Activated T-cell treated with anti-CD3 and anti-CD28 coated beads, Interleukin-2, amount 50 U/mL, for 72 hours (primary cell): Measurements from ENCODE around the gene COL18A1. TPM values are rescaled to one million over a fixed set of nuclear protein-coding genes. Genes with fewer than 3 reads are reported as not detected.
A peak's percentile ranks its signal among the peaks of the same experiment; 100 is the strongest.

Experiments
- ATAC-seq, 2 donors: fragments of 150-1000 bp; cut with Tn5 transposase; replicated peaks in 1 of 2; 2 replicates each; pipeline ENCODE4 v1.10.0; 2021; ENCODE audit warnings: moderate library complexity in 2 of 2, mild to moderate bottlenecking in 1 of 2
- DNase-seq, 2 donors: peaks; one replicate each; pipeline ENCODE4 v3.0.0; 2021 to 2022; ENCODE audit warnings: mixed read lengths in 1 of 2
- H3K27ac Mint-ChIP-seq: one replicate; pipeline ENCODE4 v1.8.0; 2022; ENCODE audit warnings: mild to moderate bottlenecking, moderate library complexity, mixed read lengths
- H3K27me3 Mint-ChIP-seq: one replicate; pipeline ENCODE4 v1.8.0; 2022; ENCODE audit warnings: low read depth, mixed read lengths
- H3K36me3 Mint-ChIP-seq, 2 donors: one replicate each; pipeline ENCODE4 v1.8.0; 2022; ENCODE audit warnings: mixed read lengths in 2 of 2, mild to moderate bottlenecking in 1 of 2; ENCODE audit not compliant: insufficient read depth in 2 of 2
- H3K4me1 Mint-ChIP-seq: one replicate; pipeline ENCODE4 v1.8.0; 2022; ENCODE audit warnings: low read depth, mixed read lengths
- H3K4me3 Mint-ChIP-seq, 2 donors: one replicate each; pipeline ENCODE4 v1.8.0; 2022; ENCODE audit warnings: mild to moderate bottlenecking in 2 of 2, mixed read lengths in 2 of 2, moderate library complexity in 2 of 2
- H3K9me3 Mint-ChIP-seq, 2 donors: one replicate each; pipeline ENCODE4 v1.8.0; 2022; ENCODE audit warnings: mixed read lengths in 2 of 2
- total RNA-seq, 2 donors: library from RNA; stranded (reverse); gene quantifications; one replicate each; pipeline ENCODE4 v1.2.3, GENCODE V29; 2022

COL18A1 gene
- total RNA-seq, 2 donors from 2014 or later: 4.9 to 7.5 TPM

DNA sequence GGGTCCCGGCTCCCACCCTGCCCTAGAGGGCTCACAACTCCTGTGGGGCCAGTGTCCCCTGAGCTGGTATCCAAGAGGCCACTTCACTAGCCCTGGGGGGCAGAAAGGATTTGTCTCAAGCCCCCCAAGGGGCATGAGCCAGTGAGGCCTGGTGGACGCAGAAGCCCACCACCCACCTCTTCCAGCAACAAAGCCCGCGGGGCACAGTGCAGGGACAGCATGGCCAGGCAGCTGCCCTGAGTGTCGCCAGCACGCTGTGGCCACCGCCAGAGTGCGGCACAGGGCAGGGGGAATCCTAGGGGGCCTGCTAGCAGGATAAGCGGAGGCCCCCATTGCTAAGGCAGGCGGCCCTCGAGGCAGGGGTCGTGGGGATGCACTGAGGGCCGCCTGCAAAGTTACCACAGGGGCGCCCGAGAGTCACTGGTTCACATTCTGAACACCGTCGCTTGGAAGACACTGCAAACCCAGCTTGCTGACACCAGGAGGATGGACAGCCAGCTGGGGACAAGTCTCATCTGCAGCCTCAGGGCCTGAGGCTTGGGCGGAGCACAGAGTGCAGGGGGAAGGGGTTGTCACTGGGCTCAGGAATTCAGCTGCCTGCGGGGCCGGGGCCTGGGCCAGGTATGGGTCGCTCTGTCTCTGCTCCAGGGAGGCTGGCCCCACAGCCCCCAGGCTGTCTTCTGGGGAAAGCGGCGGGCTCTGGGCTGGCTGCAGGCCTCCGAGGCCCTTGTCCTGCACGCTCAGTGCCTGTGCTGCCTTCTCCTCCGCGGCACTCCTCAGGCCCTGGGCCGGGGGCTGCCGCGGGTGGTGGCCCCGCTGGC, 110.5 kb downstream of the COL18A1 start:
- ATAC-seq (no peak), DNase-seq (no peak)
- H3K27me3 Mint-ChIP-seq: no peaks in the 10 kb centered on the region
- H3K4me1 Mint-ChIP-seq: peaks cover 21% of the 10 kb centered on the region
- no peak overlapping the region for H3K27ac Mint-ChIP-seq
- peaks cover 18 to 22% of the 10 kb centered on the region in 2 donors for H3K9me3 Mint-ChIP-seq
- peaks cover 24 to 32% of the 10 kb centered on the region in 2 donors for H3K36me3 Mint-ChIP-seq
- no peak overlapping the region for H3K4me3 Mint-ChIP-seq

DNA sequence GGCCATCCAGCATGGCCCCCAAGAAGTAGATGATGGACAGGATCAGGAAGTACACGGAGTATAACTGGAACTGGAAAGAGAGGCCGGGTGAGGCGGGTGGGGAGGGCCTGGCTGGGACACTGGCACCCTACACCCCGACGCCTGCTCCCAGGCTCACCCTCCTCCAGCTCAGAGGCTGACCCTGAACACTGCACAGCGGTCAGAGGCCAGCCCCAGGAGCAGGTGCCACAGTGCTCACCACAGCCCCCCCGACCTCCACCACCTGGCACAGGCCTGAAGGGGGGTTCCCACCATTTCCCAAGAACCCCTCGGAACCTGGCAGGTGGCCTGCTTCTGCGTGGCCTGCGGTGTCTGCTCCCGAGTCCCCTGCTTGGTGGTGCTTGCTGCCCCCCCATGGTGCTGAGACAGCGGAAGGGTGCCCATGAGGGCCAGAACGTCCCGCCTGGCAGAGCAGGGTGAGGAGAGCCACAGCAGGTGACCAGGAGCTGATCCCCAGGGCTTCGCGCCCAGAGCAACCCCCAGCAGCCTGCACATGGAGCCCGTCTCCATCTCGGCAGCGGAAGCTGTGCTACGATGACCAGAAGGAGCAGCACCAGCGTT, 111.2 kb downstream of the COL18A1 start:
- peaks cover 21% of the 10 kb centered on the region for H3K4me1 Mint-ChIP-seq
- no peak for ATAC-seq
- no peak for DNase-seq
- H3K27ac Mint-ChIP-seq: no peak overlapping the region
- H3K4me3 Mint-ChIP-seq: no peak overlapping the region
- peaks cover 19 to 23% of the 10 kb centered on the region in 2 donors for H3K9me3 Mint-ChIP-seq
- no peaks in the 10 kb centered on the region for H3K27me3 Mint-ChIP-seq
- H3K36me3 Mint-ChIP-seq: peaks cover 28 to 39% of the 10 kb centered on the region in 2 donors

DNA sequence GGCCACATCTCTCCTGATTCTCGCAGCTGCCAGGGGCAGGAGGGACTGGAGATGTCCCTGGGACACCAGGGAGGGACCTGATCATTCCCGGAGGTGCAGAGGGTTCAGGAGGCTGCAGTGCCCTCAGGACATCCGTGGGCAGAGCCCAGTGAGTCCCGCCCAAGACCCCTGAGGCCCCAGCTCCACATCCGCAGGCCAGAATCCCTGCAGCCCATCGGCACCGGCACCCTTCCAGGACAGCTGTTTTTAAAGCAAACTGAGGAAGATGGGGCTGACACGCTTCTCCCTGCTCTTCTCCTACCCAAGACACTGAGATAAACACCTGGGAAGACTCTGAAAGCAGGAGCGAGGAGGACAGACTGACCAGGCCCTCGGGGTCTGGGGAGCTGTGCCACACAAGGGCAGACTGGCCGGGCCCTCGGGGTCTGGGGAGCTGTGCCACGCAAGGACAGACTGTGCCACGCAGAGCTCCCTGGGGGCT, 111.7 kb downstream of the COL18A1 start:
- H3K4me3 Mint-ChIP-seq: no peak overlapping the region
- ATAC-seq: no peak
- peaks cover 23 to 24% of the 10 kb centered on the region in 2 donors for H3K9me3 Mint-ChIP-seq
- DNase-seq: no peak
- H3K4me1 Mint-ChIP-seq: peaks cover 21% of the 10 kb centered on the region
- peaks cover 31 to 44% of the 10 kb centered on the region in 2 donors for H3K36me3 Mint-ChIP-seq
- H3K27me3 Mint-ChIP-seq: no peaks in the 10 kb centered on the region
- peak overlapping the region; percentile 37 for H3K27ac Mint-ChIP-seq

DNA sequence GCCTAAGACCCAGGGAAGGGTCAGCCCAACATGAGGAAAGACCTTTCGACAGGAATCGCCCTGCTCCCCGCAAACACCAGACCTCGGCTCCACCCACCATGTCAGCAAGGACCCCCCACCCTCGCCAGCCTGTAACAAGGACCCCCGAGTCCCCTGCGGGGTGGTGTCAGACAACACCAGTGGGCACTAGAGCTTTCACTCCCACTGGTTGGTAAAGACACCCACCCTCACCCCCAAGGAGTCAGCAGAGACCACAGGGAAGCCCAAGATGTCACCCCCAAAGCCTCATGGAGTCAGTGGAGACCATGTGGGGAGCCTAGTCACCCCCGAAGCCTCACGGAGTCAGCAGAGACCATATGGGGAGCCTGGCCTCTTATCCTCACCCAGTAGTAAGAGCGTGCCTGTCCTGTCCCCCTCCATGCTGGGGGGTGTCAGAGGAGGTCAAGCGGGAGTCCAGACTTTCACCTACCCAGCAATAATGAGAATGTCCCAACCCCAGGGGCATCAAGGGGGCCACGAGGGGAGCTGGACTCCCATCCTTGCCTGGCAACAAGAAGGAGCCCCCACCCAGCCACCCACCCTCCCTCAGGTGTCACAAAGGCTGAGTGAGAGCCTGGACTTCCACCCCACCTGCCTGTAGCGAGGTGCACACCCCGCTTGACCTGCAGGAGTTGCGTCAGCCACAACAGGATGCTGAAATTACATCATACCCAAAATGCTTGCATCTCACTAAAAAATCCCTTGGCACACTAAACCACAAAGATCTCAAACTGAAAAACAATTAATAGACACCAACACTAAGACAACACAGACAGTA, 112.5 kb downstream of the COL18A1 start:
- H3K4me3 Mint-ChIP-seq: peak overlapping the region; percentile 41 to 75
- peak; percentile 48 to 75 for ATAC-seq

DNA sequence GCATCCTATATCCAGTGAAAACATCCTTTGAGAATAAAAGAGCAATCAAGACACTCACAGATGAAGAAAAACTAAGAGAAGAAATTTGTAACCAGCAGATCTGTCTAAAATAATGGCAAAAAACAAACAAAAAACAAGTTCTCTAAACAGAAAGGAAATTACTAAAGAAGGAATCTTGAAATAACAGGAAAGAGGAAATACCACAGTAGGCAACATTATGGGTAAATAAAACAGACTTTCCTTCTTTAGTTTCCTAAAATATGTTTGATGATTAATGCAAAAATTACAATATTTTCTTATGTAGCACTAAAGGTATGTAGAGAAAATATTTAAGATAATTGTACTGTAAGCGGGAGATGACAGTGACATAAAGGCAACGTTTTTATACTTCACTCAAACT, 113.8 kb downstream of the COL18A1 start:
- Mint-ChIP-seq H3K36me3 (peaks cover 40 to 59% of the 10 kb centered on the region in 2 donors), H3K27me3 (no peaks in the 10 kb centered on the region), H3K4me3 (no peak overlapping the region), H3K4me1 (peaks cover 21% of the 10 kb centered on the region), H3K9me3 (peaks cover 23 to 28% of the 10 kb centered on the region in 2 donors), H3K27ac (peak overlapping the region; percentile 85)
- no peak for DNase-seq
- no peak for ATAC-seq

More for the DNA sequence above, 112.5 kb downstream of the COL18A1 start:
- peaks cover 21% of the 10 kb centered on the region for H3K4me1 Mint-ChIP-seq
- H3K27ac Mint-ChIP-seq: peak overlapping the region; percentile 85
- H3K9me3 Mint-ChIP-seq: peaks cover 23 to 27% of the 10 kb centered on the region in 2 donors
- DNase-seq: peak in 1 of 2 donors; percentile 50
- peaks cover 34 to 52% of the 10 kb centered on the region in 2 donors for H3K36me3 Mint-ChIP-seq
- no peaks in the 10 kb centered on the region for H3K27me3 Mint-ChIP-seq

DNA sequence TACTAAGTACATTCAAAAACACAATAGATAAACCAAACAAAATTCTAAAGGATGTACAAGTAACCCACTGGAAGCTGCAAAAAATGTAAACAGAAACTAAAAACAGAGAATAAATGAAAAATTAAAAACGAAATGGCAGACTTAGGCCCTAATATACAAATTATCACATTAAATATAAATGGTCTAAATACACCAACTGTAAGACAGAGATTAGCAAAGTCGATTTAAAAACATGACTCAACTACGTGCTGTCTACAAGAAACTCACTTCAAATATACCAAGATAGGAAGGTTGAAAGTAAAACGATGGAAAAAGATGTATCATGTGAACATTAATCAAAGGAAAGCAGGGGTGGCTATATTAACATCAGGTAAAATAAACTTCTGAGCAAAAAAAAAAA, 114.2 kb downstream of the COL18A1 start:
- no peak overlapping the region for H3K4me3 Mint-ChIP-seq
- H3K36me3 Mint-ChIP-seq: peaks cover 40 to 57% of the 10 kb centered on the region in 2 donors
- H3K27ac Mint-ChIP-seq: peak overlapping the region; percentile 86

DNA sequence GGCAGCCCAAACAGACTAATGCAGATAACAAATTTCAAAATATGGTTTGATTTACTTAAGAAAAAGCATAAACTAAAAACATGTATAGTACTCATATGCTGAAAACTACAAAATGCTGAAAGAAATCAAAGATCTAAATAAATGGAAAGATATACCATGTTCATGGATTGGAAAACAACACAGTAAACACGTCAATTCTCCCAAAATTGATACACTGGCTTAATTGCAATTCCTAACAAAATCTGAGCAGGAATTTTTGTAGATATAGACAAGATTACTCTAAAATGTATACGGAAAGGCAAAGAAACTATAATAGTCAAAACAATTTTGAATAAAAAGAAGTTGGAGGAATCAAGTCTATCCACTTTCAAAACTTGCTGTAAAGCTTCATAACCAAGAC, 116.3 kb downstream of the COL18A1 start:
- ATAC-seq: no peak
- Mint-ChIP-seq H3K27ac (no peak overlapping the region), H3K4me3 (no peak overlapping the region), H3K27me3 (no peaks in the 10 kb centered on the region), H3K9me3 (peaks cover 23 to 28% of the 10 kb centered on the region in 2 donors), H3K4me1 (peaks cover 21% of the 10 kb centered on the region), H3K36me3 (peaks cover 40 to 59% of the 10 kb centered on the region in 2 donors)
- no peak for DNase-seq

More for the DNA sequence above, 114.2 kb downstream of the COL18A1 start:
- no peaks in the 10 kb centered on the region for H3K27me3 Mint-ChIP-seq
- peaks cover 23 to 28% of the 10 kb centered on the region in 2 donors for H3K9me3 Mint-ChIP-seq
- H3K4me1 Mint-ChIP-seq: peaks cover 21% of the 10 kb centered on the region
- DNase-seq (no peak), ATAC-seq (no peak)

DNA sequence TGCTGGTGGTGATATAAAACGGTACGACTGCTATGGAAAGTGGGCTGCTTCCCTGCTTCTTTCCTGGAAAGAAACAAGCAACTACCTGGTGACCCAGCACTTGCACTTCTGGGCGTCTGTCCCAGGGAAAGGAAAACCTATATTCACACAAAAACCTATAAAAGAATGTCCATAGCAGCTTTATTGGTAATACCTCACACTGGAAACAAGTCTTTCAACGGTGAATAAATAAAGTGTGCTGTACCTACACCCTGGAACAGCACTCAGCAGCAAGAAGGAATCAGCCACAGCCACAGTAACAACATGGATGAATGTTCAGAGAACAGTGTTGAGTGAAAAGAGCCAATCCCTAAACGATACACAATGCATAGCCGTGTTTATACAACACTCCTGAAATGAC, 117.4 kb downstream of the COL18A1 start:
- DNase-seq (no peak), ATAC-seq (no peak)
- Mint-ChIP-seq H3K4me1 (peaks cover 15% of the 10 kb centered on the region), H3K9me3 (peaks cover 23 to 28% of the 10 kb centered on the region in 2 donors), H3K27me3 (no peaks in the 10 kb centered on the region), H3K36me3 (peaks cover 40 to 62% of the 10 kb centered on the region in 2 donors), H3K27ac (no peak overlapping the region), H3K4me3 (no peak overlapping the region)

DNA sequence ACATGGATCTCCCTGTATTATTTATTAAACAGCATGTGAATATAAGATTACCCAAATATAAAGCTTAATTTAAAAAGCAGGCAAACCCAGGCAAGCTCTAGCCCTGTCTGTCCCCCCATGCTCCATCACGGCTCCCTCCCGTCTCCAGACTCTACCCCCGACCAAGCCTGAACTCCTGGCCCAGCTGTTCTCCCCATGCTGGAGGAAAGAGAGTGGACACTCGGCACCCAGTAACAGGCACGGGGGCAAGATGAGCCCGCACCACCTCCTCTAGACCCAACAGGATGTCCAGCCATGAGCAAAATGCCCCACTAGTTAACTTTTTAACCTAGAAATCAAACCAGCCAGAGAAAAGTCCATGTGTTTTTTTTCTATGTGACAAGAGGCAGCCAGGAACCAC, 118.0 kb downstream of the COL18A1 start:
- peaks cover 37 to 61% of the 10 kb centered on the region in 2 donors for H3K36me3 Mint-ChIP-seq
- ATAC-seq (no peak), DNase-seq (no peak)
- peaks cover 9% of the 10 kb centered on the region for H3K4me1 Mint-ChIP-seq
- peaks cover 21 to 25% of the 10 kb centered on the region in 2 donors for H3K9me3 Mint-ChIP-seq
- H3K4me3 Mint-ChIP-seq: no peak overlapping the region
- H3K27me3 Mint-ChIP-seq: no peaks in the 10 kb centered on the region
- no peak overlapping the region for H3K27ac Mint-ChIP-seq

DNA sequence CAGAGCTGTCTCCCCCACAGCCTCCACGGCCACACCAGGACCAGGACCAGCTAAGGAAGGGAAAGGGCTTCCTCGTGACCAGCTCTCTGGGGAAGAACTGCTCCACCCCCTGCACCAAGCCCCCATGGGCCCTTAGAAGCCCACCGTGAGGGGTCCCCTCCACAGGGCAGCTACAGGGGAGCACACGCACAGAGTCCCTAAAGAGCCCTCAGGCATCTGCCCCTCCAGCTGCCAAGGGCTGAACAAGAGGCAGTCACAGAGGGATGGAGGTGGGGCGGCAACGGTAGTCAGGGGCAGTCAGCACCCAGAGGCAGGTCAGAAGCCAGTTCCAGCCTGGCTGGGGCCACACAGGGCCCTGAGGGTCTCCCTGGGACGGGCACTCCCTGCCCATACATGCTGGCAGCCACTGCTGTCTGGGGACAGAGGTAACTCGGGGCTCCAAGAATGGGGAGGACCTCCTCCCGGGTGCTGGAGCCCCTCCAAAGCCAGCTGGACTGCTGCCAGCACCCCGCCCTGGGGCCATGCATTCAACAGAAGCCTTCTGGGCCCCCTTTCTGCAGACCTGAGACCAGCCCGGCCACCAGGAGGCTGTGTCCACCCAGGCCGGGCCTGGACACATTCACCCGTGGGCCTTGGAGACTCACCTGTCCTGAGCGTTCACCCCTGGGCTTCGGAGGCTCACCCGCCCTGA, 118.6 kb downstream of the COL18A1 start:
- peaks cover 31 to 55% of the 10 kb centered on the region in 2 donors for H3K36me3 Mint-ChIP-seq
- H3K27me3 Mint-ChIP-seq: no peaks in the 10 kb centered on the region
- H3K4me3 Mint-ChIP-seq: no peak overlapping the region
- no peak overlapping the region for H3K27ac Mint-ChIP-seq
- peaks cover 4% of the 10 kb centered on the region for H3K4me1 Mint-ChIP-seq
- peaks cover 15 to 23% of the 10 kb centered on the region in 2 donors for H3K9me3 Mint-ChIP-seq
- ATAC-seq: no peak
- DNase-seq: no peak

DNA sequence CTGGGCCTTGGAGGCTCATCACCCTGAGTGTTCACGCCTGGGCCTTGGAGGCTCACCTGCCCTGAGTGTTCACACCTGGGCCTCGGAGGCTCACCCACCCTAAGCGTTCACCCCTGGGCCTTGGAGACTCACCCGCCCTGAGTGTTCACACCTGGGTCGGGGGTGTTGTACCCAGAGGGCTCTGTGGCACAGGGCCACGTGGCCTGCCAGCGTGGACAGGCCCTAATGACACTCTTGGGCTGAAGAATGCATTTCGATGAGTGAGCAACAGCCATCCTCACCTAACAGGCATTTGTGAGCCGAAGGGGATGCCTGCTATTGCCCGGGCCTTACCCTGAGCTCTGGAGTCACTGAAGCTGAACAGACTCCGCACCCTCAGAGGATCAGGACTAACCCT, 119.8 kb downstream of the COL18A1 start:
- Mint-ChIP-seq H3K36me3 (peaks cover 22 to 43% of the 10 kb centered on the region in 2 donors), H3K27me3 (no peaks in the 10 kb centered on the region), H3K27ac (no peak overlapping the region), H3K9me3 (peaks cover 6 to 14% of the 10 kb centered on the region in 2 donors), H3K4me1 (no peaks in the 10 kb centered on the region), H3K4me3 (no peak overlapping the region)
- no peak for DNase-seq
- no peak for ATAC-seq

DNA sequence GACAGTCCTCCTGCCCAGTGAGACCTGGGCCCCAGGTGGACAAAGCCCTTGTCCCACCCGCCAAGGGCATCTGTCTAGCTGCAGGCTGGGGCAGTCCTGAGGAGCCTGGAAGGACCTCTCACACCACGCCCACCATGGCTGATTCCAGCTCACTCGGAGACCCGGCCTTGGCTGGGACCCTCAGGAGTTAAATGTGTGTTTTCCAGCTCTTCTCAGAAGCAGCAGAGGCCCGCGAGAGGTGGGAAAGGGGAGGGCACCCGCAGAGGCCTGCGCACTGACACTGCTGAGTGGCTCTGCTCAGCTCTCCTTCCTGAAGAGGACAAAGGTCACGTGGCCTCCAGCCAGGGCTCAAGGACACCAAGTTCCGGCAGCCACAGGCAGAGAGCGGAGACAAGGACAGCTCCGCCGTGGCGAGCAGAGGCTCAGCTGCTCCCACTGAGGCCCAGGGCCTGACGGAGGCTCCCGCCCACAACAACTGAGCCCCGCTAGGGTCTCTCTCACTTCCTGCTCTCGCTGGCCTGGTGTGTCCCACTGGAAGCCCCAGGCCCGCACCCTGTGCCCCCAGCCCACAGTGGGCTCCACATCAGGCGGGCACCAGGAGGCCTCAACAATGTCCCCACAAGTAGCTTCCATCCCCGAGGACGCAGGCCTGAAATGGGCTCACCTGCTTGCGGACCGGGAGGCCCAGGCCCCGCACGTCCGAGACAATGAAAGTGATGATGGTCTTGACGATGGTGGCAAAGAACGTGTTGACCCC, 120.4 kb downstream of the COL18A1 start:
- H3K4me3 Mint-ChIP-seq: no peak overlapping the region
- H3K4me1 Mint-ChIP-seq: no peaks in the 10 kb centered on the region
- H3K27ac Mint-ChIP-seq: no peak overlapping the region
- peaks cover 2 to 9% of the 10 kb centered on the region in 2 donors for H3K9me3 Mint-ChIP-seq
- DNase-seq (no peak), ATAC-seq (no peak)
- peaks cover 17 to 37% of the 10 kb centered on the region in 2 donors for H3K36me3 Mint-ChIP-seq
- no peaks in the 10 kb centered on the region for H3K27me3 Mint-ChIP-seq
